PC-3 (cell line): Measurements from ENCODE around the gene SLC25A5. TPM values are rescaled to one million over a fixed set of nuclear protein-coding genes. Genes with fewer than 3 reads are reported as not detected.
A peak's percentile ranks its signal among the peaks of the same experiment; 100 is the strongest.

Experiments
- ATAC-seq: fragments of 200-7000 bp; cut with Tn5 transposase; 2 replicates; pipeline ENCODE4 v1.9.1; 2020; ENCODE audit warnings: mild to moderate bottlenecking, moderate library complexity
- BruUV-seq: library from RNA; stranded (reverse); fragments of 400-500 nt; replicated peaks from 2 replicates; lab custom pipeline; 2021; lab: Mats Ljungman, UMichigan
- CTCF ChIA-PET: fragments of 300-600 bp; sonication (Branson Sonifier 250); formaldehyde crosslinking; loops from one replicate; lab custom pipeline; 2022; ENCODE audit warnings: antibody characterized with exemption; lab: Charles Lee
- POLR2A ChIA-PET: fragments of 300-600 bp; sonication (Branson Sonifier 250); formaldehyde crosslinking; loops from one replicate; lab custom pipeline; 2022; ENCODE audit warnings: antibody characterized with exemption; ENCODE audit not compliant: unreplicated experiment; lab: Charles Lee
- DNase-seq: peaks from one replicate; pipeline ENCODE4 v3.0.0-alpha.2; 2015
- H2AFZ ChIP-seq: fragments of 300-600 bp; sonication (generic); 2 replicates; pipeline ENCODE4 v1.6.0; 2016; ENCODE audit warnings: antibody characterized with exemption, low read length
- H3F3A ChIP-seq: fragments of 300-600 bp; sonication (generic); one replicate; pipeline ENCODE4 v1.6.0; 2017; ENCODE audit warnings: antibody characterized with exemption, low read length, control low read depth, mild to moderate bottlenecking; ENCODE audit not compliant: unreplicated experiment
- H3K27ac ChIP-seq: fragments of 300-600 bp; sonication (generic); 2 replicates; pipeline ENCODE4 v1.5.1; 2016; ENCODE audit warnings: mild to moderate bottlenecking, low read length
- H3K27me3 ChIP-seq: fragments of 300-600 bp; sonication (generic); 2 replicates; pipeline ENCODE4 v1.6.1; 2016; ENCODE audit warnings: low read length, mixed read lengths
- H3K36me3 ChIP-seq: fragments of 300-600 bp; sonication (generic); 2 replicates; pipeline ENCODE4 v1.6.1; 2016; ENCODE audit warnings: low read depth, mixed run types, low read length, mixed read lengths
- H3K4me1 ChIP-seq: fragments of 300-600 bp; sonication (generic); 2 replicates; pipeline ENCODE4 v1.5.1; 2016; ENCODE audit warnings: low read length; ENCODE audit not compliant: insufficient read depth
- H3K4me2 ChIP-seq: fragments of 300-600 bp; sonication (generic); 2 replicates; pipeline ENCODE4 v1.6.0; 2016; ENCODE audit warnings: low read length
- H3K4me3 ChIP-seq: fragments of 300-600 bp; sonication (generic); 2 replicates; pipeline ENCODE4 v1.5.1; 2016; ENCODE audit warnings: mild to moderate bottlenecking, low read length, mixed read lengths
- H3K79me2 ChIP-seq: fragments of 300-600 bp; sonication (generic); 2 replicates; pipeline ENCODE4 v1.6.1; 2017; ENCODE audit warnings: low read length, mixed read lengths
- H3K9ac ChIP-seq: fragments of 300-600 bp; sonication (generic); 2 replicates; pipeline ENCODE4 v1.6.0; 2016; ENCODE audit warnings: mild to moderate bottlenecking, low read length
- H3K9me2 ChIP-seq: fragments of 300-600 bp; sonication (generic); replicated peaks from 2 replicates; pipeline ENCODE4 v1.6.1; 2016; ENCODE audit warnings: mixed run types, low read length, mixed read lengths
- H3K9me3 ChIP-seq: fragments of 300-600 bp; sonication (generic); 2 replicates; pipeline ENCODE4 v1.6.1; 2016; ENCODE audit warnings: low read length, mixed read lengths
- H4K20me1 ChIP-seq: fragments of 300-600 bp; sonication (generic); 2 replicates; pipeline ENCODE4 v1.6.1; 2016; ENCODE audit warnings: low read length, mixed read lengths
- EZH2 ChIP-seq: fragments of 300-600 bp; sonication (generic); IDR thresholded peaks from one replicate; pipeline ENCODE4 v1.6.1; 2017; ENCODE audit warnings: antibody characterized with exemption, mild to moderate bottlenecking, low read length; ENCODE audit not compliant: unreplicated experiment
- EZH2phosphoT487 ChIP-seq: fragments of 300-600 bp; sonication (generic); IDR thresholded peaks from 2 replicates; pipeline ENCODE4 v1.6.1; 2018; ENCODE audit warnings: mild to moderate bottlenecking, antibody characterized with exemption, low read length, borderline replicate concordance
- intact Hi-C: fragments of 100-400 bp; cut with micrococcal nuclease; formaldehyde crosslinking; loops from 2 replicates; pipeline ENCODE4 v1.9.0; 2023
- total RNA-seq: library from RNA; depleted of rRNA; stranded (reverse); fragments of >200 nt; gene quantifications from 2 replicates; pipeline ENCODE4 v1.2.3, GENCODE V29; 2014
- TF ChIP-seq, protein P1 (sequence below): fragments of 300-600 bp; sonication (generic); conservative IDR thresholded peaks from 2 replicates; pipeline ENCODE4 v1.5.1; 2017; ENCODE audit warnings: antibody characterized with exemption, low read depth, mild to moderate bottlenecking, low read length

Gene SLC25A5
- total RNA-seq, 1 experiment from 2014 or later: 544 TPM

DNA sequence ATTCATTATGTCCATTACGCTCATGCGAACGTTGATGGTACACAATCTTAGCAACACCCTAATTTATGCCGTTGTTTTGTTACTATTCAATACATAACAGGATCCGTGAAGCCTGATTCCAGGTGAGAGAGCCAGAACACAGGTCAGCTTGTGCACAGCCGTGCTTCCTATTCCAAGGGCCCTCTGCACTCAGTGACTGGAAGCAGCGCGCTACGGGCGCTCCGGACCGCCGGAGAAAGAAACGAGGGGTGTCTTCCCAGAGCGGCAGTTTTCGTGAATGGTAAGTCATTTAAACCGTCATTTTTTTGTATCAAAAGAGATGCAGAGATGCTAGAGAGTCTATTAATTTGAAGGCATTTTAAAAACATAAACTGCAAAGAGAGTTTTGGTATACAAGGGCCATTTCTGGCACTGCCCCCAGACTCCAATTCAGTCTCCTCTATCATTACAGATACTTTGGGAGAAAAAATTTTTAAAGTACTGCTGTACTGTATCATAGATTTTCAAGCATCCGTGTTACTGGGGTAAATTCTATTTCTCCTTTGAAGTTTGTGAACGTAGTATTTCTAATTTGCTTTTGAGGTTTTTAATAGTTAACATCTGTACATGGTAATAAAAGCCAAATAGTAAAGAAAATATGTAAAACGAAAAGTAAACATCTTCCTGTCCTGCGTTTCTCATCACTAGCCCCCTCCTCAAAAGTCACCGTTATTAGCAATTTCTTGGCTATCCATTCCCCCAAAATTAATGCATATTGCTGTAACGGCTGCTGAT lies 6.6 kb downstream of the SLC25A5 start:
- peaks cover 18% of the 10 kb centered on the region for H3K36me3 ChIP-seq
- intact Hi-C loops: no loop called here
- BruUV-seq: no TSS peak
- DNase-seq (no peak), ATAC-seq (no peak)
- no peak overlapping the region for H3K27ac ChIP-seq
- no peak overlapping the region for H3K9ac ChIP-seq
- ChIA-PET POLR2A (no interaction called here), CTCF (interaction anchor here (0.5 to 0.8 kb wide), 3 partner anchors 21 to 200 kb away, joined by 3 to 17 read pairs (median 4); no protein-coding TSS in a partner anchor)
- H3K79me2 ChIP-seq: peaks cover 7% of the 10 kb centered on the region
- no peaks in the 10 kb centered on the region for H3K9me2 ChIP-seq
- peak overlapping the region; percentile 38; the same call in 1 of the 2 replicates for H3K4me3 ChIP-seq
- H3K4me2 ChIP-seq: peak overlapping the region; percentile 62
- H3K27me3 ChIP-seq: no peaks in the 10 kb centered on the region
- H3K9me3 ChIP-seq: no peaks in the 10 kb centered on the region
- TF ChIP-seq EZH2: no peak
- no peak for TF ChIP-seq EZH2phosphoT487
- TF ChIP-seq, protein P1, sequence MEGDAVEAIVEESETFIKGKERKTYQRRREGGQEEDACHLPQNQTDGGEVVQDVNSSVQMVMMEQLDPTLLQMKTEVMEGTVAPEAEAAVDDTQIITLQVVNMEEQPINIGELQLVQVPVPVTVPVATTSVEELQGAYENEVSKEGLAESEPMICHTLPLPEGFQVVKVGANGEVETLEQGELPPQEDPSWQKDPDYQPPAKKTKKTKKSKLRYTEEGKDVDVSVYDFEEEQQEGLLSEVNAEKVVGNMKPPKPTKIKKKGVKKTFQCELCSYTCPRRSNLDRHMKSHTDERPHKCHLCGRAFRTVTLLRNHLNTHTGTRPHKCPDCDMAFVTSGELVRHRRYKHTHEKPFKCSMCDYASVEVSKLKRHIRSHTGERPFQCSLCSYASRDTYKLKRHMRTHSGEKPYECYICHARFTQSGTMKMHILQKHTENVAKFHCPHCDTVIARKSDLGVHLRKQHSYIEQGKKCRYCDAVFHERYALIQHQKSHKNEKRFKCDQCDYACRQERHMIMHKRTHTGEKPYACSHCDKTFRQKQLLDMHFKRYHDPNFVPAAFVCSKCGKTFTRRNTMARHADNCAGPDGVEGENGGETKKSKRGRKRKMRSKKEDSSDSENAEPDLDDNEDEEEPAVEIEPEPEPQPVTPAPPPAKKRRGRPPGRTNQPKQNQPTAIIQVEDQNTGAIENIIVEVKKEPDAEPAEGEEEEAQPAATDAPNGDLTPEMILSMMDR: no peak
- H3F3A ChIP-seq: no peaks in the 10 kb centered on the region
- H3K4me1 ChIP-seq: peaks cover 20% of the 10 kb centered on the region
- no peak overlapping the region for H2AFZ ChIP-seq
- H4K20me1 ChIP-seq: peaks cover 12% of the 10 kb centered on the region

- Histone ChIP-seq H3K9ac (no peak overlapping the region), H3F3A (no peaks in the 10 kb centered on the region), H4K20me1 (peaks cover 4% of the 10 kb centered on the region; the same call in 1 of the 2 replicates), H3K27me3 (no peaks in the 10 kb centered on the region), H3K79me2 (no peaks in the 10 kb centered on the region), H3K4me2 (peak overlapping the region; percentile 62), H3K4me1 (peaks cover 15% of the 10 kb centered on the region), H2AFZ (peak overlapping the region; percentile 48; the same call in 1 of the 2 replicates), H3K9me3 (no peaks in the 10 kb centered on the region), H3K9me2 (no peaks in the 10 kb centered on the region), H3K36me3 (peaks cover 10% of the 10 kb centered on the region), H3K4me3 (peak overlapping the region; percentile 38; the same call in 1 of the 2 replicates), H3K27ac (no peak overlapping the region)
- CTCF ChIA-PET: interaction anchor here (0.5 to 0.8 kb wide), 4 partner anchors 20 to 199 kb away, joined by 3 to 17 read pairs (median 4); no protein-coding TSS in a partner anchor
- TF ChIP-seq EZH2phosphoT487 (no peak), EZH2 (no peak)
- DNase-seq (peak; percentile 52), ATAC-seq (peak; percentile 68)
- intact Hi-C loops: no loop called here
- POLR2A ChIA-PET: no interaction called here
- no TSS peak for BruUV-seq
Observed at GRCh38 chrX:119475389-119476101, 7.3 kb downstream of the SLC25A5 start.

DNA sequence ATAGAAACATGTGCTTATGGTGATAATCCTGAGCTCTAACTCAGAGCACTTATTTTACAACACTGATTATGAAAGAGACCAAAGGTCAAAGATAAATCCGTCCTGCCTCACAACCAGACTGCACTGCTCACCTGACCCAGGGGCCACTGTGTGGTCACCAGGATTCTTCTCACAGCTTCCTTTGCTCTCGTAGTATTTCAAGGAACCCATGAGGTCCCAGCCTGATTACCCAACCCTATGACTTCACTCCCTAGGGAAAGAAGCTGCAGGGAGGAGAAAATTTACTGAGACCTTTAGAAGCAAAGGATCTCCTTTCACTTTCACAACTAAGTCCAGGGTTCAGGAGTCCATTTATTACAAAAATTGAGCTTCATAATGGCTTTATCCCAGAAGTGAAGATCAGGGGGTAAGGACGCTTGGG lies 9.6 kb downstream of the SLC25A5 start:
- H3K27me3 ChIP-seq: no peaks in the 10 kb centered on the region
- H3K4me1 ChIP-seq: peaks cover 15% of the 10 kb centered on the region
- no peak overlapping the region for H3K4me2 ChIP-seq
- no peak for ATAC-seq
- H3K9me2 ChIP-seq: no peaks in the 10 kb centered on the region
- no peak overlapping the region for H3K4me3 ChIP-seq
- H3K9ac ChIP-seq: no peak overlapping the region
- DNase-seq: no peak
- H4K20me1 ChIP-seq: no peaks in the 10 kb centered on the region
- BruUV-seq: no TSS peak
- H3K79me2 ChIP-seq: no peaks in the 10 kb centered on the region
- H3F3A ChIP-seq: no peaks in the 10 kb centered on the region
- ChIA-PET POLR2A (no interaction called here), CTCF (interaction anchor here (0.6 to 1.5 kb wide), 4 partner anchors 35 to 410 kb away, joined by 3 to 7 read pairs (median 4); no protein-coding TSS in a partner anchor)
- TF ChIP-seq, protein P1: no peak
- TF ChIP-seq EZH2: no peak
- TF ChIP-seq EZH2phosphoT487: no peak
- intact Hi-C loops: no loop called here
- H3K9me3 ChIP-seq: no peaks in the 10 kb centered on the region
- H2AFZ ChIP-seq: no peak overlapping the region
- no peaks in the 10 kb centered on the region for H3K36me3 ChIP-seq
- H3K27ac ChIP-seq: no peak overlapping the region
